Esophagus squamous epithelium (tissue), 5 donors: Measurements from ENCODE around the gene HHIP. TPM values are rescaled to one million over a fixed set of nuclear protein-coding genes. Genes with fewer than 3 reads are reported as not detected.
"Not testable (repeated sequence)": the region's sequence is repeated elsewhere in the genome, so short reads cannot be mapped to it uniquely, and the experiment has no call there.

Experiments
- DNase-seq: peaks from one replicate; lab custom pipeline; 2025; lab: John Stamatoyannopoulos, UW
- H3K27ac ChIP-seq, 4 donors: fragments of 200-600 bp; sonication (generic); one replicate each; pipeline ENCODE4 v1.5.1; 2016 to 2019; ENCODE audit warnings: mild to moderate bottlenecking in 1 of 4
- H3K27me3 ChIP-seq, 4 donors: fragments of 200-600 bp; sonication (generic); 1 replicate in 3 of 4; 2 replicates in 1 of 4; pipeline versions ENCODE4 v1.5.1 to v1.6.0; 2017 to 2021; ENCODE audit warnings: antibody characterized with exemption in 1 of 4
- H3K36me3 ChIP-seq, 3 donors: fragments of 200-600 bp; sonication (generic); one replicate each; pipeline ENCODE4 v1.5.1; 2016 to 2019
- H3K4me1 ChIP-seq, 3 donors: fragments of 200-600 bp; sonication (generic); one replicate each; pipeline ENCODE4 v1.5.1; 2017 to 2019
- H3K4me3 ChIP-seq, 4 donors: fragments of 200-600 bp; sonication (generic); 1 replicate in 3 of 4; 2 replicates in 1 of 4; pipeline ENCODE4 v1.5.1; 2016 to 2019; ENCODE audit warnings: mild to moderate bottlenecking in 2 of 4, moderate library complexity in 1 of 4
- H3K9me3 ChIP-seq, 3 donors: fragments of 200-600 bp; sonication (generic); one replicate each; pipeline ENCODE4 v1.5.1; 2016 to 2019
- CTCF ChIP-seq, 6 experiments: fragments of 450-650 bp in 4 of 6; fragments of 200-600 bp in 2 of 6; sonication (generic) in 2 of 6; IDR thresholded peaks; one replicate each; pipeline ENCODE4 v1.5.1; 2016 to 2019; ENCODE audit warnings: antibody characterized with exemption in 6 of 6, mild to moderate bottlenecking in 4 of 6, moderate library complexity in 4 of 6
- POLR2A ChIP-seq, 4 donors: fragments of 450-650 bp; IDR thresholded peaks; one replicate each; pipeline ENCODE4 v1.6.1; 2017; ENCODE audit warnings: antibody characterized with exemption in 4 of 4, mild to moderate bottlenecking in 4 of 4, moderate library complexity in 3 of 4
- WGBS, 2 donors: methylation state at CpG; one replicate each; pipeline ENCODE4 v1.1.5; 2018; 5-methylcytosine and 5-hydroxymethylcytosine counted together
- intact Hi-C: fragments of 100-400 bp; cut with DNase I; formaldehyde crosslinking; loops from one replicate; pipeline ENCODE4 v1.15.0; 2022
- small RNA-seq, 4 donors: library from RNA; depleted of rRNA; stranded (forward); fragments of <200 nt; gene quantifications; one replicate each; pipeline ENCODE3, GENCODE V24; 2016
- total RNA-seq, 4 donors: library from RNA; depleted of rRNA; stranded (reverse); fragments of >200 nt; gene quantifications; one replicate each; pipeline ENCODE4 v1.1.0, GENCODE V29; 2016
- donor health status: DM: yes; HTN: yes; CAD: no.

The HHIP gene
- total RNA-seq, 4 donors from 2014 or later: not detected

GRCh38 chr4:144787365-144788258 lies 141.7 kb downstream of the HHIP start:
- Histone ChIP-seq H3K9me3 (peaks cover 0 to 6% (median 0%) of the 10 kb centered on the region in 3 donors), H3K4me3 (no peak overlapping the region), H3K27ac (no peak overlapping the region), H3K4me1 (no peaks in the 10 kb centered on the region), H3K36me3 (no peaks in the 10 kb centered on the region), H3K27me3 (no peaks in the 10 kb centered on the region)
- 59 to 74% methylated on average over 2 of the region's 2 CpGs for WGBS, 2 donors
- no peak for DNase-seq
- TF ChIP-seq CTCF (IDR thresholded peaks at IDR 0.05) (peak in 5 of 6 experiments; percentile 9 to 41 (median 24)), POLR2A (IDR thresholded peaks at IDR 0.05) (no peak)
- intact Hi-C loops: no loop called here

GRCh38 chr4:144788469-144788868 lies 142.5 kb downstream of the HHIP start:
- Histone ChIP-seq H3K27me3 (no peaks in the 10 kb centered on the region), H3K9me3 (peaks cover 0 to 6% (median 0%) of the 10 kb centered on the region in 3 donors), H3K36me3 (no peaks in the 10 kb centered on the region), H3K27ac (no peak overlapping the region), H3K4me3 (no peak overlapping the region), H3K4me1 (no peaks in the 10 kb centered on the region)
- intact Hi-C loops: no loop called here
- DNase-seq: no peak
- TF ChIP-seq CTCF (IDR thresholded peaks at IDR 0.05): no peak
- TF ChIP-seq POLR2A (IDR thresholded peaks at IDR 0.05): no peak
- 16 to 17% methylated on average over 1 of the region's 1 CpG for WGBS, 2 donors

- H3K9me3 ChIP-seq, DNase-seq, H3K4me3 ChIP-seq, H3K27ac ChIP-seq, H3K4me1 ChIP-seq, H3K27me3 ChIP-seq, H3K36me3 ChIP-seq, intact Hi-C loops: not testable (repeated sequence)
- 100% methylated on average over 3 of the region's 8 CpGs; no CpG with 5 or more reads in 1 of the 2 donors for WGBS, 2 donors
Measured at GRCh38 chr4:144791933-144792332, 146.0 kb downstream of the HHIP start.

Small RNA genes within 50 kb of the gene (small RNA-seq; reads per million reads assigned to genes)
- 0 reads per million in 4 donors for gene RF02271
